ENCODE measurements around the gene DYDC2.
"Not testable (repeated sequence)": the region's sequence is repeated elsewhere in the genome, so short reads cannot be mapped to it uniquely, and the experiment has no call there.

The DYDC2 gene, protein sequence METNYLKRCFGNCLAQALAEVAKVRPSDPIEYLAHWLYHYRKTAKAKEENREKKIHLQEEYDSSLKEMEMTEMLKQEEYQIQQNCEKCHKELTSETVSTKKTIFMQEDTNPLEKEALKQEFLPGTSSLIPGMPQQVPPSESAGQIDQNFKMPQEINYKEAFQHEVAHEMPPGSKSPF

DNA sequence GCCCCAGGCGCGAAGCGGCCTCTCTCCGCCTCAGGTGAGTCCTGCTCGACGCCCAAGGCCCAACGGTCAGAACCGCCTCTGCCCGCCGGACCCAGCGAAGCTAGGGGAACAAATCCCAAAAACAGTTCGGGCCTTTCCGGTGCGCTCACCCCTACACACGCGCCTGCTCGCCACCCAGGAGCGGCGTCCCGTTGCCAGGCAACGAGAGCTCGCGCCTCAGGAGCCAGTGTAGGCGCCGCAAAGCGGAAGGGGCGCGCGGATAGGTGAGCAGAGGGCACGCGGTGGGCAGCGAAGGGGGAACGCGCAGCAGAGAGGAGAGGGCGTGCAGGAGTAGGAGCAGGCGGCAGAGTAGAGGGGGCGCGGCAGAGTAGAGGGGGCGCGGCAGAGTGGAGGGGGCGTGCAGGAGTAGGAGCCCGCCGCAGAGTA, at the start of gene DYDC2, which contains the start of gene DYDC1:
Gene DYDC2, plus strand, starts transcription at position 219 of the 426 bp plus-strand sequence. CDS start 5,663 bp downstream, outside the sequence.
Gene DYDC1, minus strand, starts transcription at position 193 of the 426 bp plus-strand sequence. CDS start 4,154 bp downstream, outside the sequence.
- DNase-seq = peak; percentile 21 to 46

DNA sequence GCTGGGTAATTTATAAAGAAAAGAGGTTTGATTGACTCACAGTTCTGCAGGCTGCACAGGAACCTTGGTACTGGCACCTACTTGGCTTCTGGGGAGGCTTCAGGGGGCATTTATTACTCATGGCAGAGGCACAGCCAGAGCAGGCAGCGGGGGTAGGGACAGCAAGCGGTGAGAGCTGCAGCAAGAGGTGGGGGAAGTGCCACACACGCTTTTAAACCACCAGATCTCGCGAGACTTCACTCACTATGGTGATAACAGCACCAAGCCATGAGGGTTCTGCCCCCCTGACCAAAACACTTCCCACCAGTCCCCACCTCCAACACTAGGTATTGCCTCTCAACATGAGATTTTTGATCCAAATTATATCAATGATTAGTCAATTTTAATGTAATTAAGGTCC, 43.1 kb upstream of the DYDC2 start:
- DNase-seq = no peak

DNA sequence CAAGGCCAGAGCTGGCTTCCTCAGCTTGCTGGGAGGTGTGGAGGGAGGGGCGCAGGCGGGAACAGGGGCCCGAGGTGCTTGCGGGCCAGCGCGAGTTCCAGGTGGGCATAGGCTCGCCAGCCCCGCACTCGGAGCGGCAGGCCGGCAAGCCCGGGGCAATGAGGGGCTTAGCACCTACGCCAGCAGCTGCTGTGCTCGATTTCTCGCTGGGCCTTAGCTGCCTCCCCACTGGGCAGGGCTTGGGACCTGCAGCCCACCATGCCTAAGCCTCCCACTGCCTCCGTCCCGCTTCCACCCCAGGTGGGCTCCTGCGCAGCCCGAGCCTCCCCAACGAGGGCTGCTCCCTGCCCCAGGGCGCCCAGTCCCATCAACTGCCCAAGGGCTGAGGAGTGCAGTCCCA, 41.2 kb upstream of the DYDC2 start:
- DNase-seq = no peak

DNA sequence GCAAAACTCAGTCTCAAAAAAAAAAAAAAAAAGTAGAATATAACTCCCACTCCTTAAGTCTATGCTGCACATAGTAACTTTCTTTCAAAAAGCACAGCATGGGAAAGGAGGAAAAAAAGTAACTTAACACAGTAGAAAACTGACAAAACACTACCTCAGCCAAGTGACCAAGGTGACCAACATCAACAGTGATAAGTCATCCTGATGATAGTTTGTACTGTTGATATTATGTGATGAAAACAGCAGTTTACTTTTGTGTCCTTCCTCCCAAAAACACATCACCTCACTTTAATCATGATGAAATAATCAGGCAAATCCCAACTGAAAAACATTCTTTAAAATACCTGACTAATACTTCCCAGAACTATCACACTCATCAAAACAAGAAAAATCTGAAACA, 37.8 kb upstream of the DYDC2 start:
- DNase-seq = no peak

DNA sequence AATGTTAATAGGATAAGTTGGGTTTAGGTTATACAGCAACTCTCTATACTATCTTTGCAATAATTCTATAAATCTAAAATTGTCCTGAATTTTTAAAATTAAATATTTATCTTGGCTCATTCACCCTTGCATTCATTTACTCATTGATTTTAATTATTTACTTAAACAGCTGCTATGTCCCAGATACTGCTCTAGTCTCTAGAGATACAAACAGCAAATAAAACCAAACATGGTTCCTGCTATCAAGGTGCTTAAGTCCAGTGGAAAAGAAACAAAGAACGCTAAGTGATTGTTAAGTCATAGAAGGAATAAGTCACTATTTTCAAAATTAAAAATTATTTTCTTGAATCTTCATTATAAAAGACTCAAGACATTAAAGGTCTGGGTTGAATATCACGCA, 37.3 kb upstream of the DYDC2 start:
- DNase-seq = no peak

DNA sequence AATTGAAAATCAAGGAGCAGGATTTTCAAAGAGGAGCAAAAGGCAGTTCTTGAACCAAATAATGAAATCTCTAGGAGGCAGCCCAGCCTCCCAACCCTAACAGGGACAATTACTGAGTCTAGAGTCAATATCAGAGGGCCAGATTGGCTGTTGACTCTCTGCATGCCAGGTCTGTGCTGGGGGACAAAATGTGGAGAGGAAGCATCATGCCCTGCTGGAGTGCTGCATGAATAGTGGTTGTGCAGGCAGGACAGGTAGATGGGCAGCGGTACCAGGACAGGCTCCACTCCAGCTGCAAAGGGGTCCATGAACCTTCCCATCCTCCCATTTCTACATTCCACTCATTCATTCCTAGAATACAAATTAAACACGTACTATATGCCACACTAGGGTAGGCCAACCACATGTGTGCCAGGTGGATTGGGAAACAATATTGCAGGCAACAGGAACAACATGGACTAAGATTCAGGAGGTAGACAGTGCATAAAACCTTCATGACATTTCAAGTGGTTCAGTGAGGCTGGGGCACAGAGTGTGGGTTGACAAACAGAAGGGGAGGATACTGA, 36.8 kb upstream of the DYDC2 start:
- no peak for DNase-seq

DNA sequence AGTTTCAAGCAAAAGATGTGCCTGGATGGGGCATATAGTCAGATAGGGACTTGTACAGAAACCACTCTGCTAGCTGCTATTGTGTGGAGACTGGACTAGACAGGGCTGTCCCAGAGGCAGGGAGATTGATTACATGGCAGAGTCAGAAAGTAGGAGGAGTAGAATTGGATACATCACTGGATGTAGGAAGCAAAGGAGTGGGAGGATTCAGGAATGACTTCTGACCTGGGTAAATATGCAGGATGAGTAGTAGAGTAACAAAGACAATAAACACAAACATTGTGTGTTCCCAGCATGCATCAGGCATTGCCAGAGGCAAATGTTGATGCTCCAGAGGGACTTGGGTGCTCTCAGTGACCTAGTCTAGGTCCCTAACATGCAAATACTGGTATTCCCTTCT, 36.2 kb upstream of the DYDC2 start:
- no peak for DNase-seq

DNA sequence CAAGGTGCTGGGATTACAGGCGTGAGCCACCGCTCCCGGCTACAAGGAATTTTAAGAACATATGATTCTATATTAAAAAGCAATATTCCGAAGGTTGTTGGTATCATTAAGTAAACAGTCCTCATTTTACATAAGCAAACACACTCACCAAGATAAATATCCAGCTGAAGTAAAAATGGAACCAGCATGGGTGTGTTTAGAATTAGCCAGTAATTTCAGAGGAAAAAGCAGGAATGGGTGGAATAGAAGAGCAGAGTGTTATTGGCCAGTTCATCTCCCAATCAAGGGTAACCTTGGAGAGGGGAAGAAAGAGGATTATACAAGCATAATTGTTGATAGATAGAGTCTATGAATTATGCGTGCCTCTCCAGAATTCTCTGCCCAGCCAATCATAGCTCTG, 35.4 kb upstream of the DYDC2 start:
- DNase-seq = no peak

DNA sequence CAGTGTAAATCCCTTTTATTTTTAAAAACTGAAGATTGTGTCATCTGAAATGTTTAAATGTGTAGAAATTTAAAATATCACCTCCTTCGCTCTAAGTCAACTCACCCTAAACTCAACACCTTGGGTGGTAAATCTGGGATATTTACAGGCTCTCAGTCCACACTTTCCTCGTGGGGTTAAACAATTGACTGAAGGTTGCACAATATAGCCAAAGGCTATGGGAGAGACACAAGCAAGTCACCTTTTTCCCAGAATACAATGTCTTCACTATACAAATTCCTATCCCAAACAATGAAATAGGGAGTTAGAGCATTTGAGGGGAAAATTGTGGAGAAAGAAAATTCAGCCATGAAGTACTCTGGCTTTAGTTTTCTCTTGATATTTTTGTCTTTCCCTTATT, 34.4 kb upstream of the DYDC2 start:
- DNase-seq = no peak

DNA sequence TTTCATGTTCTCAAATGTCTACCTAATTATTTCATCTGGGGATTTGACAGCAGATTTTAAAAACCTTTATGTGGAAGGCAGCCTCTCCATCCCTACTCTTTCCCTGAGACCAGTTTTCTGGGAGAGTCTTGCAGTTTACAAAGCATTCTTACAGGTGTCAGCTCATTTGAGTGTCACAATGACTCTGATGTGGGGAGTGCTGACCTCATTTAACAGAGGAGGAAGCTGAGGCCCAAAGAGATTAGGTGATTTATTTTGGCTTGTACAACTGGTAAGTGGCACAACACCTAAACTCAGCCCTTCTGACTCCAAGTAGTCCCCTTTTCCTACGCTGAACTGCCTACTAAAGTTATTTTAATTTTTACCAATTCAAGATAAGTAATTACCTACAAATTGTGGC, 33.9 kb upstream of the DYDC2 start:
- no peak for DNase-seq

DNA sequence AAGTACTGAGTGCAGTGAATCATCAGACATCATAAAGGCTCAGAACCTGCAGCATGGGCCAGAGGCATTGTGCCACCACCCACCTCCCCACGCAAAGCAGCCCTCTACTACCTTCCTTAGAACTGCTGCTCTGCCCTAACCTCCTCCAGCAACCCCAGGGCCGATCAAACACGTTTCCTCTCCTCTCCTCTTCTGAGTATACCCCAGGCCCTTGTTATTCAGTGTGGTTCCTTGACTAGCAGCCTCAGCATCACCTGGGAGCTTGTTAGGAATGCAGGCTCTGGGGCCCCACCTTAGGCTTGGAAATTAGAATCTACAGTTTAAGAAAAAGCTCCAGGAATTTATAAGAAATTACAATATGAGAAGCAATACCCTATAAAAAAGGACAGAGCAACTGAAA, 33.3 kb upstream of the DYDC2 start:
- no peak for DNase-seq

DNA sequence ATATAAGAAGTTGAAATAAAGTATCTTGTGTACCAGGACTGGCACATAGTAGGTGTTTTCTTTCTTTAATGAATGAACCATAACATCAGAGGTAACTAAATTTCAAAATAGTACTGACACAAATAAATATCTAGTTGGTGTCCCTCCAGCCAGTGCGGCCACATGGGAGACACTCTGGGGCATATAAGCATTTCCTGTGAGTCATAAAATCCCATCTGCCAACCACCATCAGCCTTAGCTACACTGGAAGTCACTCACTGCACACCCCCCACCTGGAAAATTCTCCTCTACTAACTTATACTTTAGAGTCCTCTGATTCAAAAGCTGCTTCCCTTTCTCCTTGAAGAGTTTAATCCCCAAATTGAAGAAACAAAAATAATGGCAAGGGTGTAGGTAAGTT, 32.5 kb upstream of the DYDC2 start:
- DNase-seq = no peak

DNA sequence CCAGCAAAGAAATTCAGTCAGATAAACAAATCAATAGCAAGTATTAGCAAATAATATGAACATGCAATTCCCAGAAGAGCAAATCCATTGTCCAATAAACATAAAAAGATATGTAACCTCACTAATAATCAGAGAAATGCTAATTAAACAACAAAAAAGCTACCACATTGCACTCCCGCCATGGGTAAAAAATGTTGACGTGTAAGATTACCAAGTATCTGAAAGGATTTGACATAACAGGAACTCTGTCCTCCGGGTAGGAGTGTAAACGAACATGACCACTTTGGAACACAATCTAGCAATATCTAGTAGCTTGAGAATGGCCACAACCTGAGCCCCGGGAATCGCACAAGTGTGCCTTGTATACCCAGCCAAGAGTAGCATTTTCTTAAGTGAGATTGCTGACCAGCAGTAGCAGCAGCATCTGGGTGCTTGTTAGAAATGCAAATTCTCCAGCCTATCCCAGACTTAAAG, 31.7 kb upstream of the DYDC2 start:
- no peak for DNase-seq

DNA sequence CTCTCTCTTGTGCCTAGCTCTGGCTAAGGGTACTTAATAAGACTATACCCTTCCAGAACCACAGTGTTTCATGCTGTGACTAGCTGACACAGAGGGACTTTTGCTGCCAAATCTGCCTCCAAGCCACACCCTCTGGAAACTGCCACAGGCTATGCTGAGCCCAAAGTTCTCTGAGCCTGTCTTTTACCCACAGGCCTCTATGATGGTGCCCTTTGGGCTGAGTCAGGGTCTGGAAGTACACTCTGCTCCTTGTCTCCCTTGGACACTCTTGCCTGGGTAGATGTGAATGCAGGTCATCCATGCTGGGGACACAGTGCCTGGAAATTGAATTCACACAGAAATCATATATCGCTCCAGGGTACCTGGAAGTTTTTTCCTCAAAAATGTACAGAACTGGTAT, 22.6 kb upstream of the DYDC2 start:
- DNase-seq = no peak

DNA sequence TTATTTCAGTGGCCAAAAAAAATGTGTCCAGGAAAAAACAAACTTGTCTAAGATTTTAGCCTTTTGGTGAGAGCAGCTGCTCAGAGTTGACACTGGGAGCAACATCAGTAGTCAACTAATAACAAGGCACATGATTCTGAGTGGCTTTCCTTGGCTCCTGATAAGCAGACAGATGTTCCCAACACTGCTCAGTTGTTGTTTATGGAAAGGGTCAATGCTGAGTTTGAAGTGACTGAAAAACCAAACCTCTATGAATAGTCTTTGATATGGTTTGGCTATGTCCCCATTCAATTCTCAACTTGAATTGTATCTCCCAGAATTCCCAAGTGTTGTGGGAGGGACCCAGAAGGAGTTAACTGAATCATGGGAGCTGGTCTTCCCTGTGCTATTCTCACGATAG, 12.3 kb upstream of the DYDC2 start:
- peak in 1 of 2 donors; percentile 29 for DNase-seq

DNA sequence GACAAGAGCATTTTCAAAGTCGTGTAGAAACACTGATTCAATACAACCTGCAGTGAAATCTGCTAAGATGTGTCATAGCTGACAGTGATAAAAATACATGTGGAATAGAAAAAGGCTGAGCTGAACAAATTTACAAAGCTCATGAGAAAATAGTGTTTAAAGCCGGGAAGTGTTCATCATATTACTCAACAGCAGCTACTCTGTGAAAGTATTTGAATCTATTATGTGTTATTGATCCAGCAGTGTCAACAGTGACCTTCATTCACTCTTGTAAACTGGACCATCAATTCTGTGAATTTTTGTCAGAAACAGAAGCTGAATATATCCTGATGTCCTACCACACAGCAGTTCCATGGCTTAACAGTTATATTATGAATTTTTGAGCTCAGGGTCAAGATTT, 11.7 kb upstream of the DYDC2 start:
- DNase-seq = peak in 1 of 2 donors; percentile 7

DNA sequence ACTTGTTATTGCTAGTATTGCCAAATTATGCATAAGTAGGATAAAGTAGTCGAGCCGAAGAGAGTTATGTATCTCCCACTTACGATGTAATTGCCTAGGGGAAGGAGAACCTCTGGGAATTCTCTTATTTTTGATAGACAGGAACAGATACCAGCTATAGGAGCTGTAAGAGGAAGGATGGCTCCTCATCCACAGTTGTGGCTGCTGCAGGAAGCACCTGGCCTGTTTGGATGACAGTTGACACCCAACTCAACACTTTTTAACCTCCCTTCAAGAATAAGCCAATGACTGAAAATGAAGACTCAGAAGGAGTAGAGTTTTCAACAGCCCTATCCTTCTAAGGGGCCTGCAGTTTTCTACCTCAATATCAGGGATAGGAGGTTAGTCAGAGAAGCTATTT, 6.3 kb upstream of the DYDC2 start:
- DNase-seq = no peak

DNA sequence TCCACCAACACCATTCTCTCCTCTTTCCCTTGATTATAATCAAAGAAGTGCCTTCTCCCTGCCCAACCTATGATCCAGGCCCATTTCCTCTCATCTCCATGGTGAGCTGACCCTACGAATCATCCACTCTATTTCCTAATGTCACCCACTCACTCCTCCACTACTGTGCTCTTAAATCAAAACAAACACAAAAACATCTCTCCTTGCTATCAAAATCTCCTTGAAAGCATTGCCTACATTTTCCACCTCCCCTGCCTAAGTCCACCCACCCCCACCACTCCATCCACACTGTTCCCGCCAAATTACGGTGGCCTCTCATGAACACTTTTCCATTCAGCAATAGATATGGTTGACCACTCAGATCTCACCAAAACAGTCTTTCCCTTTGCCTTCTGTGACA, 5.4 kb upstream of the DYDC2 start:
- peak in 1 of 2 donors; percentile 17 for DNase-seq

DNA sequence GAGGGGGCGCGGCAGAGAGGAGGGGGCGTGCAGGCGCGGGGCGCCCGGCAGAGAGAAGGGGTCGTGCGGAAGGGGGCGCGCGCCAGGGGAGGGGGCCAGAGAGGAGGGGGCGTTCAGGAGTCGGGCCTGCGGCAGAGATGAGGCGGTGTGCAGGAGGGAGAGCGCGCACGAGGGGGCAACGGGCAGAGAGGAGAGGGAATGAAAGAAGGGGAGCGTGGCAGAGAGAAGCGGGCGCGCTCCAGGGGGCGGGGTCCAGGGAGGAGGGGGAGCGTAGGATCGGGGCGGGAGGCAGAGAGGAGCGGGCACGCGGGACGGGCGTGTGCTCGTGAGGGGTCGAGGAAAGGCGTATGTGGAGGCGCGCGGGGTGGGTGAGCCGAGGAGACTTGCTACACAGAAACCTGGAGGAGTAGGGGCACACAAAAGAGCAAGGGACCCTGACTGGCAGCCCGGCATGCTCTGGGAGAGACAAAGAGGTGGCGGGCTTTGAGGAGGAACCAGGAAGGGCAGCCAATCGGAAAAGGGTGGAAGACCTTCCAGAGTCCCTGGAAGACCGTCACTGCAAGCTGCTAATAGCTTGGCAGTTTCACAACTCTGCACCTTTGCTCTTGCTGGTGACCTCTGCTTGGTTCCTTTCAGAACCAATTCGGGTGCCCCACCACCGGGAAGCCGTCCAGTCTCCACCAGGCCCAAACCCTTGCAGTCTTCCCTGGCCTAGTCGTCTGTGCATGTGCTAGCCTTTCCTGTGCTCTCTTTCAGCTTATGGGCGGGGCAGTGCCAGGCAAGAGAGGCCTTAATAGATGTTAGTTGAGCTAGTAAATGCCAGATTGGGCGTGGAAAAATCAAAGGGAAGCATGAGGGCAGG, 639 bp downstream of the DYDC2 start:
- no peak for DNase-seq

DNA sequence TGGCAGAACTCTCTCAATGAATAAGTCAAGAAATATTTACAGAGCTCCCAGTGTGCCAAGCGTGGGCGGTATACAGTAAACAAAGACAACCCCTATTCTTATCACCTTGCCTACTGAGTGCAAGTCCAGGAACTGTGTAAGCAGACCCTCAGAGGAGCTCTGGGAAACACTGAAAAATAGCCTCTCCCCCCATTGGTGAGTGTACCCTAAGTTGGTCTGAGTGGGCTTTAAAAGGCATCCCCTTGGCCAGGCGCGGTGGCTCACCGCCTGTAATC, 1.2 kb downstream of the DYDC2 start:
- DNase-seq = no peak

DNA sequence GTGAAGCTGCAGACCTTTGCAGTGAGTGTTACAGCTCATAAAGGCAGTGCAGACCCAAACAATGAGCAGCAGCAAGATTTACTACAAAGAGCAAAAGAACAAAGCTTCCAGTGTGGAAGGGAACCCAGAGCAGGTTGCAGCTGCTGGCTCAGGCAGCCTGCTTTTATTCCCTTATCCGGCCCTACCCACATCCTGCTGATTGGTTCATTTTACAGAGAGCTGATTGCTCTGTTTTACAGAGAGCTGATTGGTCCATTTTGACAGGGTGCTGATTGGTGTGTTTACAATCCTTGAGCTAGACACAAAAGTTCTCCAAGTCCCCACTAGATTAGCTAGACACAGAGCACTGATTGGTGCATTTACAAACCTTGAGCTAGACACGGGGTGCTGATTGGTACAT, 2.3 kb downstream of the DYDC2 start:
- DNase-seq = not testable (repeated sequence)

DNA sequence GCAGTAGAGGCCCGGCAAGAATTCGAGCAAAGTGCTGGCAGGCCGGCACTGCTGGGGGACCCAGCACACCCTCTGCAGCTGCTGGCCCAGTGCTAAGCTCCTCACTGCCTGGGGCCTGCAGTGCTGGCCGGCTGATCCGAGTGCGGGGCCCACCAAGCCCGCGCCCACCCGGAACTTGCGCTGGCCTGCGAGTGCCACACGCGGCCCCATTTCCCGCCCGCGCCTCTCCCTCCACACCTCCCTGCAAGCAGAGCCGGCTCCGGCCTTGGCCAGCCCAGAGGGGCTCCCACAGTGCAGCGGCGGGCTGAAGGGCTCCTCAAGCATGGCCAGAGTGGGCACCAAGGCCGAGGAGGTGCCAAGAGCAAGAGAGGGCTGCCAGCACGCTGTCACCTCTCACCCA, 3.1 kb downstream of the DYDC2 start:
- no peak for DNase-seq

DNA sequence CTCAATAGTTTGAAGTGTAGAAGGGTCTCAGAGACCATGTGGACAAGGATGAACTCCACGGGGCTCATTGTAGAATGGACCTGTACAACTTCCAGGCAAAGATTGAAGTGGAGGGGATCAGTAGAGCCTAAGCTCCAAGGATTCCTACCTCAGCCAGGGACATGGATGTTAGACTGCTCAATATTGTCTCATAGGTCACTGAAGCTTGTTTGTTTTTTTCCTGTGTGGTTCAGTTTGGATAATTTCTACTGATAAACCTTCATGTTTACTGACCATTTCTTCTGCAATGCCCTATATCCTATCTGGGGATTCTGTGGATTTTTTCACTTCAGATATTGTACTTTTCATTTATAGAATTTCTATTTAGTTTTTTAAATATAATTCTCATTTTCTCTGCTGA, 8.9 kb downstream of the DYDC2 start:
- DNase-seq = no peak

DNA sequence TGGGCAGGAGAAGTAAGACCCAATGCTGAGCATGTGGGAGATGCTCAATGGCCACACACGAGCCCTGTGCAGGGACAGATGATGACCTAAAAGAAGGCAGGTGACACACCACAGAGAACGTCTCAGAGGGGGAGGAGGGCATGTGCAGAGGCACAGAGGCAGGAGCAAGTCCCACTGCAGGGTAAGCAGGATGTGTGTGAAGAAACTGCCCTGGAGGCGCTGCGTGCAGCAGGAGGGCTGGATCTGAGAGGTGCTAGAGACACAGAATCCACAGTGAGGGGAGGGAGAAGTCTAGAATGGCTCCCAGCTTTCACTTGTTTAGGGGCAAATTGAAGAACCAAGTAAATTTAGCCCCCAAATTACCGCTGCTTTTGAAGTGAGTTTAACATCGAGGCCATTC, 14.9 kb downstream of the DYDC2 start:
- DNase-seq = no peak
